Kidney (tissue), 14 donors: Measurements from ENCODE around the gene ATP6V1B1. TPM values are rescaled to one million over a fixed set of nuclear protein-coding genes. Genes with fewer than 3 reads are reported as not detected.

Experiments
- DNase-seq, 5 donors: peaks; one replicate each; pipeline ENCODE4 v3.0.0-alpha.2; 2013 to 2020
- FAIRE-seq: peaks from 2 replicates; lab custom pipeline; 2012; peaks lifted over from hg19 to GRCh38; lab: Jason Lieb, UNC
- H3K27ac ChIP-seq, 2 donors: one replicate each; pipeline ENCODE4 v1.7.0; 2013; ENCODE audit warnings: low read depth in 2 of 2, low read length in 2 of 2, inconsistent platforms in 1 of 2
- H3K27me3 ChIP-seq: one replicate; pipeline ENCODE4 v1.7.1; 2013; ENCODE audit warnings: low read length, inconsistent platforms; ENCODE audit not compliant: control insufficient read depth, insufficient read depth
- H3K36me3 ChIP-seq, 3 donors: one replicate each; pipeline versions ENCODE4 v1.7.0 to v1.7.1; 2013; ENCODE audit warnings: low read length in 3 of 3, control low read depth in 1 of 3, inconsistent platforms in 1 of 3; ENCODE audit not compliant: insufficient read depth in 3 of 3, control insufficient read depth in 2 of 3
- H3K4me1 ChIP-seq, 3 donors: one replicate each; pipeline versions ENCODE4 v1.7.0 to v1.7.1; 2013; ENCODE audit warnings: low read length in 3 of 3, inconsistent platforms in 1 of 3, low read depth in 1 of 3; ENCODE audit not compliant: control insufficient read depth in 2 of 3, insufficient read depth in 2 of 3
- H3K4me3 ChIP-seq, 3 donors: one replicate each; pipeline versions ENCODE4 v1.7.0 to v1.8.1; 2013; ENCODE audit warnings: low read length in 3 of 3, control low read depth in 1 of 3, inconsistent platforms in 1 of 3
- H3K9ac ChIP-seq, 3 donors: one replicate each; pipeline versions ENCODE4 v1.7.0 to v1.7.1; 2013; ENCODE audit warnings: low read length in 3 of 3, control low read depth in 1 of 3, inconsistent platforms in 1 of 3
- H3K9me3 ChIP-seq, 3 donors: one replicate each; pipeline versions ENCODE4 v1.7.0 to v1.7.1; 2013; ENCODE audit warnings: low read length in 3 of 3, control low read depth in 1 of 3, inconsistent platforms in 1 of 3; ENCODE audit not compliant: control insufficient read depth in 2 of 3, insufficient read depth in 1 of 3
- intact Hi-C: fragments of 100-400 bp; cut with DNase I; formaldehyde crosslinking; loops from one replicate; pipeline ENCODE4 v1.11.1; 2022
- polyA plus RNA-seq: library from polyadenylated mRNA; stranded (reverse); fragments of 350-450 nt; fragmentation: Illumina TruSeq; extraction: RNeasy Lipid Tissue Mini Kit (QIAGEN cat#74804); gene quantifications from one replicate; pipeline ENCODE4 v1.2.3, GENCODE V29; 2014; ENCODE audit warnings: low read depth, low replicate concordance; ENCODE audit not compliant: insufficient read depth
- total RNA-seq: library from RNA; stranded (reverse); fragmentation: NEBNext Ultra II Directional; extraction: Animal tissue kit (Norgen Biotek cat#: 25700); gene quantifications from one replicate; pipeline ENCODE4 v1.2.1, GENCODE V29; 2021
- TF ChIP-seq, protein P1 (sequence below): IDR thresholded peaks from 3 replicates; pipeline ENCODE4 v1.5.1; 2012; ENCODE audit warnings: mild to moderate bottlenecking, moderate library complexity, borderline replicate concordance; ENCODE audit not compliant: insufficient read depth; ENCODE audit errors: extremely low read depth
- donor health status: control.
- donor health status: control.
- donor health status: control.
- donor health status: control.
- donor health status: control.
- donor health status: DM: yes; HTN: yes; CAD: no.
- donor health status: Normal renal cell carcinoma (clear cell type).

Gene ATP6V1B1
- total and polyA plus RNA-seq, 2 donors from 2014 or later: 37.9 to 400 TPM

DNA sequence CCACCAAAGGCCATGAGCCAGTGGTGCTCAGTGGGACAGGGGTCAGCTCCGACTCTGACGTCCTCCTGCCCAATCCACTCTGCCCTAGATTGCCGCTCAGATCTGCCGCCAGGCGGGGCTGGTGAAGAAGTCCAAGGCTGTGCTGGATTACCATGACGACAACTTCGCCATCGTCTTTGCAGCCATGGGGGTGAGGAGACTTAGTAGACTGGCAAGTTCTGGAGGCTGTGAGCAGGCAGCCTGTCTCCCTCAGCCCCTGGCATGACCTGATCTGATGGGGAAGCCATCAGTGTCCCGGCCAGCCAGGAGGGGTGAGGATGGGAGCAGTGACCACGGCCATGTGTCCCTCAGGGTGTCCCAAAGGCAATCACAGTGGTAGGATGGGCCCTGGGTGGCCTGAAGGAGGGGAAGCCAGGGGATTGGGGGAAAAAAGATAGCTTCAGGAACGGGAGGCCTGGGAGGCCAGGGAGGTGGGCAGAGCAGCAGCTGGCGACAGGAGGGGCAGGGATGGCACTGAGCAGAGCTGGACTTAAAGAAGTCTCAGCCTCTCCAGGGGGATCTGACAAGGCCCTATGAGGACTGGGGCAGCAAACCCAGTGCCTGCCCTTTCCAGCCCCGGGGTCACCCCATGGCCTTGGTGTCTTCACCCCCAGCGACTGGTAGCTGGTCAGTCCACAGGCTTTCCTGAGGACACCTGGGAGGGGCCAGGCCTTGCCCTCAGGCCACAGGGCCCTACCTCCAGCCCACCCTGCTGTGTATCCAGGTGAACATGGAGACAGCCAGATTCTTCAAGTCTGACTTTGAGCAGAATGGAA lies 25.3 kb downstream of the ATP6V1B1 start:
- no peaks in the 10 kb centered on the region for H3K4me1 ChIP-seq
- DNase-seq: no peak
- intact Hi-C loops: no loop called here
- no peak overlapping the region for H3K9ac ChIP-seq
- peaks cover 0 to 5% (median 2%) of the 10 kb centered on the region in 3 donors for H3K36me3 ChIP-seq
- no peak for FAIRE-seq
- no peaks in the 10 kb centered on the region for H3K9me3 ChIP-seq
- TF ChIP-seq, protein P1, sequence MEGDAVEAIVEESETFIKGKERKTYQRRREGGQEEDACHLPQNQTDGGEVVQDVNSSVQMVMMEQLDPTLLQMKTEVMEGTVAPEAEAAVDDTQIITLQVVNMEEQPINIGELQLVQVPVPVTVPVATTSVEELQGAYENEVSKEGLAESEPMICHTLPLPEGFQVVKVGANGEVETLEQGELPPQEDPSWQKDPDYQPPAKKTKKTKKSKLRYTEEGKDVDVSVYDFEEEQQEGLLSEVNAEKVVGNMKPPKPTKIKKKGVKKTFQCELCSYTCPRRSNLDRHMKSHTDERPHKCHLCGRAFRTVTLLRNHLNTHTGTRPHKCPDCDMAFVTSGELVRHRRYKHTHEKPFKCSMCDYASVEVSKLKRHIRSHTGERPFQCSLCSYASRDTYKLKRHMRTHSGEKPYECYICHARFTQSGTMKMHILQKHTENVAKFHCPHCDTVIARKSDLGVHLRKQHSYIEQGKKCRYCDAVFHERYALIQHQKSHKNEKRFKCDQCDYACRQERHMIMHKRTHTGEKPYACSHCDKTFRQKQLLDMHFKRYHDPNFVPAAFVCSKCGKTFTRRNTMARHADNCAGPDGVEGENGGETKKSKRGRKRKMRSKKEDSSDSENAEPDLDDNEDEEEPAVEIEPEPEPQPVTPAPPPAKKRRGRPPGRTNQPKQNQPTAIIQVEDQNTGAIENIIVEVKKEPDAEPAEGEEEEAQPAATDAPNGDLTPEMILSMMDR: no peak
- no peak overlapping the region for H3K4me3 ChIP-seq
- H3K27me3 ChIP-seq: peaks cover 8% of the 10 kb centered on the region
- no peak overlapping the region for H3K27ac ChIP-seq

DNA sequence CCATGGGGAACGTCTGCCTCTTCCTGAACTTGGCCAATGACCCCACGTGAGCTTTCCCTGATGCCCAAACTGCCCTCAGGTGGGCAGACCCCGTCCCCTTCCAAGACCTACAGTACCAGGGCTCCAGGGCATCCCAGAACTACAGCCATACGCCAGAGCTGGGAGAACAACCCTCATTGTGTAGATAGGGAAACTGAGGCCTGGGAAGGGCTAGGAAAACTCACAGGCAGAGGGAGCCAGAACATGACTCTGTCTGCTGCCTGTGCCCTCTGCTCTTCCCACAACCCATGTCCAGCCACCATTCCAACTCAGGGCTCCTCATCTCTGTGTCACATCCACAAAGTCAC lies 25.9 kb downstream of the ATP6V1B1 start:
- no peak overlapping the region for H3K27ac ChIP-seq
- intact Hi-C loops: no loop called here

DNA sequence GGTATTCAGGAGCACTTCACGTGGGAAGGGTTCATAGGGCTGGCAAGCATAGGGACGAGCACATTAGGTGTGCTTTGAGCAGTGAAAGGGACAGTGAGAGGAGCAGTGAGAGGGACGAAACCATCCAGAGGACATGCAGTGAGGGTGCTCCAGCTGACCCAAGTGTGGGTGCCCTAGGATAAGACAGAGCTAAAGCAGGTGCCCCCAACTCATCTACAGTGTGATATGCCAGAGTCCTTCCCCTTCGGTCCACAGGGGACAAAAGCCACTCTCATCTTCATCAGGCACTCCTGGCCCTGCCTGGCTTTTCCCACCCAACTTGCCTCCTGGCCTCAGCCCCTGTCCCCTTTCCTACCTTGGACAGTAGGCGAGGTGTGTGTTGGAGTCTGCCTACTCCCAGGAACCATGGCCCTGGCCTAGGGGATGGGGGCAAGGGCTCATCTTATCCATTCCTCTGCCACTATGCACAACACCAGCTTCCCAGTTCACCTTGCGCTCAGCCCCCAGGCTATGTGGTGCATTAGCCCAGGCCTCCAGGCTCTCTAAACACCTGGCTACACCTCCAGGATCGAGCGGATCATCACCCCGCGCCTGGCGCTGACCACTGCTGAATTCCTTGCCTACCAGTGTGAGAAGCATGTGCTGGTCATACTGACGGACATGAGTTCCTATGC lies 26.6 kb downstream of the ATP6V1B1 start:
- H3K4me1 ChIP-seq: no peaks in the 10 kb centered on the region
- H3K9me3 ChIP-seq: no peaks in the 10 kb centered on the region
- H3K9ac ChIP-seq: no peak overlapping the region
- intact Hi-C loops: no loop called here
- peaks cover 8% of the 10 kb centered on the region for H3K27me3 ChIP-seq
- TF ChIP-seq, protein P1: no peak
- no peak overlapping the region for H3K4me3 ChIP-seq
- H3K36me3 ChIP-seq: peaks cover 0 to 5% (median 2%) of the 10 kb centered on the region in 3 donors
- no peak overlapping the region for H3K27ac ChIP-seq
- FAIRE-seq (no peak), DNase-seq (no peak)

More for the DNA sequence above, 25.9 kb downstream of the ATP6V1B1 start:
- H3K9ac ChIP-seq: no peak overlapping the region
- peaks cover 8% of the 10 kb centered on the region for H3K27me3 ChIP-seq
- DNase-seq (no peak), FAIRE-seq (no peak)
- peaks cover 0 to 5% (median 2%) of the 10 kb centered on the region in 3 donors for H3K36me3 ChIP-seq
- no peaks in the 10 kb centered on the region for H3K9me3 ChIP-seq
- no peaks in the 10 kb centered on the region for H3K4me1 ChIP-seq
- H3K4me3 ChIP-seq: no peak overlapping the region
- TF ChIP-seq, protein P1: no peak
